KBM-7 (cell line): Measurements from ENCODE around the gene EDA.

Experiments used
- DNase-seq: peaks from one replicate; pipeline ENCODE4 v3.0.0-alpha.2; 2015
- in situ Hi-C: fragments of 300-500 bp; cut with MboI; formaldehyde crosslinking; loops from 2 replicates; pipeline ENCODE4 v1.14.3; 2020; ENCODE audit warnings: low sequenced_read_pairs, low pct_unique_long_range_greater_than_20kb, mixed read lengths

EDA gene

DNA sequence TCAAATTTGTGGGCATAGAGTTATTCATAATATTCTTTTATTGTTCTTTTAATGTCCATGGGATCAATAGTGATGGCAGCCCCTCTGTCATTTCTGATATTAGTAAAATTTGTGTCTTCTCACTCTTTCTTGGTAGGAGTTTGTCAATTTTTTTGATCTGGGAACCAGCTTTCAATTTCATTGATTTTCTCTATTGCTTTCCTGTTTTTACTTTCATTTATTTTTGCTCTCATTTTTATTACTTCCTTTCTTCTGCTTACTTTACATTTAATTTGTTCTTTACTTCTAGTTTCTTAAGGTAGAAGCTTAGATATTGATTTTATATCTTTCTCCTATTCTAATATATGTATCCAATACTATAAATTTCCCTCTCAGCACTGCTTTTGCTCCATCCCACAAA, 393.1 kb downstream of the EDA start:
- in situ Hi-C loops = no loop called here
- no peak for DNase-seq

GRCh38 chrX:70009970-70010369, 394.1 kb downstream of the EDA start:
- in situ Hi-C loops = no loop called here
- no peak for DNase-seq

GRCh38 chrX:70012756-70013155, 396.8 kb downstream of the EDA start:
- in situ Hi-C loops = no loop called here
- DNase-seq = no peak

- DNase-seq = no peak
- in situ Hi-C loops = no loop called here
Observed at GRCh38 chrX:70013466-70014381, 397.8 kb downstream of the EDA start.

DNA sequence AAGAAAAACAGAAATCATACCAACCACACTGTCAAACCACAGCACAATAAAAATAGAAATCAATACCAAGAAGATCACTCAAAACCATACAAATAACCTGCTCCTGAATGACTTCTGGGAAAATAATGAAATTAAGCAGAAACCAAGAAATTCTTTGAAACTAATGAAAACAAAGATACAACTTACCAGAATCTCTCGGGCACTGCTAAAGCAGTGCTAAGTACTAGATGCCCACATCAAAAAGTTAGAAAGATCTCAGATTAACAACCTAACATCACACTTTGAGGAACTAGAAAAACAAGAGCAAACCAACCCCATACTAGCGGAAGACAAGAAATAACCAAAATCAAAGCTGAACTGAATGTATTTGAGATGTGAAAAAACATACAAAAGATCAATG, 400.6 kb downstream of the EDA start:
- in situ Hi-C loops = no loop called here

GRCh38 chrX:70022616-70023015, 406.7 kb downstream of the EDA start:
- in situ Hi-C loops = no loop called here

More for the DNA sequence above, 400.6 kb downstream of the EDA start:
- no peak for DNase-seq

GRCh38 chrX:70025464-70025863, 409.6 kb downstream of the EDA start:
- in situ Hi-C loops = no loop called here
- DNase-seq = no peak

More at GRCh38 chrX:70022616-70023015, 406.7 kb downstream of the EDA start:
- no peak for DNase-seq

GRCh38 chrX:70026112-70026850, 410.4 kb downstream of the EDA start:
- in situ Hi-C loops = no loop called here
- DNase-seq = no peak

DNA sequence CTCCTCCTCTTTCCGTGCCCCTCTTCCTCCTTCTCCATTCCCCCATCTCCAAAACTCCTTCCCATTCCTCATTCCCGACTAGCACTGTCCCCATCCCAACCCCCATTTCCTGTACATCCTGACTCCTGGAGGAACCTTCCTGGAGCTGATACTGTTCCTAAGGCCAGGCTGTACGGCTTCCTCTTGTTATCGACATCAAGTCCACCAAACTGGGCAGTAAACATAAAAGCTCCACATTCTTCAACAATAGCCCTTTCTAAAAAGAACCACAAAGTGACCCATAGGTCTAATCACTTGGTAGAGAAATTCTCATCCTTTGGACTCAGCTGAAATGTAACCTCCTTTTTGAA, 410.9 kb downstream of the EDA start:
- in situ Hi-C loops = no loop called here

GRCh38 chrX:70029863-70030262, 413.9 kb downstream of the EDA start:
- no peak for DNase-seq
- in situ Hi-C loops = no loop called here

More for the DNA sequence above, 410.9 kb downstream of the EDA start:
- DNase-seq = no peak

GRCh38 chrX:70030301-70030767, 414.4 kb downstream of the EDA start:
- DNase-seq = peak; percentile 66
- in situ Hi-C loops = no loop called here

DNA sequence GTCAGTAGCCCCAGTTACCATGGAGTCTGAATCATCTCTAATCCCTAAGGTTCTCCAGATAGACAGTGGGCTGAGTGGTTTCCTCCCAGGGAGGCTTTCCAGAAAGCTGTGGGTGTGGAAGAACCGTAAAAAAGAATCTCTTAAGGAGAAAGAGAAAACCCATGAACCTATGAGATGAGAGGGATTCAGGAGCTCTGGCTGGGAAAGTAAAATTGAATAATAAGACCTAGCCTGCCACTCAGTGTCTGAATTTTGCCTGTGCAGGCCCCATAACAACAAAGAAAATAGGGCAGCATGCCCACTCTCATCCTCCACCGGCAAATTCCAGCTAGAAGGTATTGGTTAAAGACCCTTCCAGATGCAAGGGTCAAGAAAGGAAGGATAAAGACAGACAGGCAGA, 416.9 kb downstream of the EDA start:
- no peak for DNase-seq
- in situ Hi-C loops = no loop called here

DNA sequence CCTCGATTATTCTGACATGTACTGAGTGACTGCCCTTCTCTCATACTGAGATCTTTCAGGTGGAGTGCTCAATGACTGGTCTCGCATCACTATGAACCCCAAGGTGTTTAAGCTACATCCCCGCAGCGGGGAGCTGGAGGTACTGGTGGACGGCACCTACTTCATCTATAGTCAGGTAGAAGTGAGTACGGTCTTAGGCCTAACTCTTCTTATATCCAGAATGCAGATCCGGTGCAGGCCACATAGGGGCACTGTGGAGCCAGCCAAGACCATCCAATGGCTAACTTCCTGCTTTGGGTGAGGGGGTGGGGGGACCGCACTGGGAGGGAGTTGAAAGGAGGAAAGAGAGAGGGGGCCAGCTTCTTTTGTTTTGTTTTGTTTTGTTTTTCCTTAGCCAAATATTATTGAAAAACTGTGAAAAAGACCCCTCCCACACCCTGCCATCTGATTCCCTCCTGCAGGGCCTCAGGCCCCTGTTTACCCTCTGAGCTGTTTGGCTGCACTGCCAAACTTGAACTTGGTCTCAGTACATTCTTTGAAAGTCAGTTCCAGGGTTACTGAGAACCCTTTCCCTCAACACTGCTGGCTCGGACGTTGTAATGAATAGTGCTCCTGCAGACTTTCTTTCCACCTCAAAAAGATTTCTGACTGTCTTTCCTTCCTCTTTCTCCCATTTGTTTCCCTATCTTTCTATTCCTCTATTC, 417.6 kb downstream of the EDA start:
- peak; percentile 61 for DNase-seq
- in situ Hi-C loops = no loop called here

DNA sequence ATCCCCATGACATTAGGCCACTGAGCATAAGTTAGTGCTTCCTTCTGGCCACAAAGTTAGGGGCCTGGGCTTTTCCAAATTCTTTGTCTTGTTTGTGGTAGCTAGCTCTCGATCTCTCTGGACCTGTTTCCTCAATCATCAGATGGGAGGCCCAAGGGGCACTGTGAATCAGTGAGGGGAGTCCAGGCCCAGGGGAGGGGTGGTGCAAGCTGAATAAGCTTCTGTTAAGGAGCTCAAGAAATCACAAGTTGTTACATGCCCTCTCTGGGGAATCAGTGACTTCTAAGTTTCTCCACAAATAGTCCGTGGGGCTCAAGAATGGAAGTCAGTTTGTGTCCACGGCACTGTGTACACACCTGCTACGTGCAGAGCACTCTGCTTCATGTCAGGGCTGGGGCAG, 418.7 kb downstream of the EDA start:
- DNase-seq = no peak
- in situ Hi-C loops = no loop called here

- in situ Hi-C loops = no loop called here
- DNase-seq = no peak
Observed at GRCh38 chrX:70038515-70038914, 422.6 kb downstream of the EDA start.

- in situ Hi-C loops = no loop called here
- DNase-seq = no peak
Observed at GRCh38 chrX:70038951-70039350, 423.0 kb downstream of the EDA start.

DNA sequence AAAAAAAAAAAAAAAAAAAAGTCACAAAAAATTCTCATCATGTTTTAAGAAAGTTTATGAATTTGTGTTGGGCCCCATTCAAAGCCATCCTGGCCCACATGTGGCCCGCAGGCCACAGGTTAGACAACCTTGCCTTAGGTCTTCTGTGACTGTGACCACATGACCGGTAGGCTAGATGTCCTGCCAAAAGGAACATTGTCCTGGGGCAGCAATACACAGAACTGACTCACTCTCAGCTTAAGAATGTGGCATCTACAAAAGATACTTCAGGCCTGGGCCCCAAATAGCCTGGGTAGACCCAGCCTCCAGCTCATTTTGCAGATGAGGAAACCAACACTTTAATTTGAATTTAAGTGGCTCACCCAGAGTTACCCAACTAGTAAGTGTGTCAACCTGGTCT, 423.8 kb downstream of the EDA start:
- in situ Hi-C loops = no loop called here
- no peak for DNase-seq

DNA sequence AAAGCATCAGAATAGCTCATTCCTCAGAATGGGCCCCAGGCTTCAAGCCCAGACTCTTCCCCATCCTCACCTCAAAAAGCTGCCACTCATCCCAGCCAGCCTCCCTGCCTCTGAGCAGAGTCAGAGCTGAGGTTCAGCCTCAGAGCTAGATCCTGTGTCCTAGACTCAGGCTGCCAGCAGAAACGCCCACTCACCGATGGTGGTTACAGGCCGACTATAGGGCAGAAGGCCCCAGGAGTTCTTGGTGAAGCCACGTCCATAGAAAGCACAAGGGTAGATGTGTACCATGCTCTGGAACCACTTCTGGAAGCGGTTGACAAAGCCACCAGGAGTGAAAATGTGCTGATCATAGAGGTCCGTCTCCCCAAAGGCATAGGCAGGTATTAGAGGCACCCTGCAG, 426.1 kb downstream of the EDA start:
- in situ Hi-C loops = no loop called here
- DNase-seq = no peak

- in situ Hi-C loops = no loop called here
- no peak for DNase-seq
Observed at GRCh38 chrX:70042399-70043371, 426.8 kb downstream of the EDA start.
